HUDEP-2 (cell line): ENCODE data around the gene MTMR3.
A peak's percentile ranks its signal among the peaks of the same experiment; 100 is the strongest.

Source experiments
- DNase-seq, 76 experiments: peaks; one replicate each; lab custom pipeline; 2025; ENCODE audit not compliant: unreplicated experiment in 76 of 76; lab: John Stamatoyannopoulos, UW

The MTMR3 gene

DNA sequence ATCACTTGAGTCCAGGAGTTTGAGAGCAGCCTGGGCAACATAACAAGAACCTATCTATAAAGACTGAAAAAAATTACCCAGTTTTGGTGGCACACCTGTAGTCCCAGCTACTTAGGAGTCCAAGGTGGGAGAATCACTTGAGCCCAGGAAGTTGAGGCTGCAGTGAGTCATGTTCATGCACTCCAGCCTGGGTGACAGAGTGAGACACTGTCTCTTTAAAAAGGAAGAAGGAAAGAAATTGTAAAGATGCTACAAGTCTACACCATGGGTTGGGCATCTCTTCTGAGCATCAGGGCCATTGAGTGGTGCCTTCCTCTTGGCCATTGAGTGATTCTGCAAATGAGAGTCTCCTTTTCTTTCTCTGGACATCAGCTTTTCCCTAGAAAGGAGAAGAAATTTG, 15.7 kb upstream of the MTMR3 start:
- no peak for DNase-seq

DNA sequence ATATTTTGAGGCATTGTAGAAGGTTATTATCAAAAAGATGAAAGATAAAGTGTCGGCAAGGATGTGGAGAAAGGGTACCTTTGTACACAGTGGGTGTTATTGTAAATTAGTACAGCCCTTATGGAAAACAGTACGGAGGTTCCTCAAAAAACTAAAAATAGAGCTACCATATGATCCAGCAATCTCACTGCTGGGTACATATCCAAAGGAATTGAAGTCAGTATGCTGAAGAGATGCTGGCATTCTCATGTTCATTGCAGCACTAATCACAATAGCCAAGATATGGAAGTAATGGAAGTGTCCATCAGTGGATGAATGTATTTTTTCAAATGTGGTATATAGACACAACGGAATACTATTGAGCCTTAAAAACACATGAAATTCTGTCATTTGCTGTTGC, 15.1 kb upstream of the MTMR3 start:
- DNase-seq, result no peak

- DNase-seq, result no peak
Measured at GRCh38 chr22:29870574-29870973, 12.4 kb upstream of the MTMR3 start.

DNA sequence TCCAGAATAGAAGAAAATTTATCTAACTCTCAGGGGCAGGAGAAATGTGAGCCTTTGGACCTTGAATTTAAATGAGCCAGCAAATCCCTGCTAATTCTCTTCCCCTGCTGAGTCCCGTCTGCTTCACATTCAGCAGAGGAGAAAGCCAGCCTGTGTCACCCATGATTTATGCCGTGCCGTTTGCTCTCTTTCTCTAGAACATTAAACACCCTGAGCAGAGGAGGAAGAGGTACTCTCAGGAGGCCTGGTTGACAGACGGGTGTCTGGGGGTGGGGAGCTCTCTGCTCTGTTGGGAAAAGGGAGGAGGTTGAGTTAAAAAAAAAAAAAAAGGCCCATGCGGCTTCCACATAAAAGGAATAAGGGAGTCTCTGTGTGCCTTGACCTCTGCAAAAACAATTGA, 11.3 kb upstream of the MTMR3 start:
- no peak for DNase-seq

DNA sequence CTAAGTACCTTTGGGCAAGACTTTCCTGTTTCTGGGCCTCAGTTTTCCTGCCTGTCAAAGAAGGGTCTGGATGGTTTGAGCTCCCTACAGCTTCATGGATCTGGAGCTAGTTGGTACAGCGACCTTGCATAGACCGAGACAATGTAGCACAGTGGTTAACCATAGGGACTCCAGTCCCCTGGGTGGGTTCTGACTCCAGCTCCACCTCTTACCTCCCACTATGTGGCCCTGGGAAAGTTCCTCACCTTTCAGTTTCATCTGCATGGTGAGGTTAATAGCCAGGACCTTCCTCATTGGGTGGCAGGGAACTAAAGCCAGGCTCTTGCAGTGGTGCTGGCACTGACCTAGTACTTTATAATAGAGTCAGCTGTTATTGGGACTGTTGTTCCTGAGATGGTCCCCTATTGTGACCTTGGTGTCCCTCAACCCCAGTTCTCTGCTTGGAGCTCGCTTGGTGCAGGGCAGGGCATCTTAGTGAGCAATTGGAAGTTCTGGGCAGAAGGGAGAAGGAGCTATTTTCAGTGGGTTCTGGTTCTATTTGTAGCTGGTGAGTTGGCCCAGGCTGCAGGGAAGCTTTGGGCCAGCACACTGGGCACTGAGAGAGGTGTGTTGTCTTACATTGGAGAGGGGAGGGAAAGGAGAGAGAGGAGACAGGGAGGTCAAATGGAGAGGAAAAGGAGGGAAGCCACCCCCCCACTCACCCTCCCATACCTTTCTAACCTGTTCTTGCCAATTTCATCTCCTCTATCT, 10.7 kb upstream of the MTMR3 start:
- DNase-seq, result no peak

GRCh38 chr22:29872989-29873388, 10.0 kb upstream of the MTMR3 start:
- no peak for DNase-seq

GRCh38 chr22:29873943-29874342, 9.0 kb upstream of the MTMR3 start:
- DNase-seq, result no peak

GRCh38 chr22:29877620-29878019, 5.4 kb upstream of the MTMR3 start:
- no peak for DNase-seq

- no peak for DNase-seq
Measured at GRCh38 chr22:29879753-29880152, 3.2 kb upstream of the MTMR3 start.

DNA sequence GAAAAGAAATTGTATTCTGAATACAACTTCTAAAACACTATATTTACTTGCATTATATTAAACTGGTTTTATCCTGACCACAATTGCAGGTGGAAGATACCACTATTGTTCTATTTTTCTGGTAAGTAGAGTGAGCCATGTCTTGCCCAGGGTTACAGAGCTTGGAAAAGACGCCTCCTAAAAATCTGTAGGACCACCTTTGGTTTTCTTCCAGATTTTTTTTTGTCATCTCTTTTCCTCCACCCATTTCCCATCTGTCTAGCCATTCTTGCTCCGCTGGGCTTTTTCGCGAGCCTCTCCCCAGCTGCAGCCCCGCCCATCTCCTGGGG, 294 bp upstream of the MTMR3 start:
- no peak for DNase-seq

DNA sequence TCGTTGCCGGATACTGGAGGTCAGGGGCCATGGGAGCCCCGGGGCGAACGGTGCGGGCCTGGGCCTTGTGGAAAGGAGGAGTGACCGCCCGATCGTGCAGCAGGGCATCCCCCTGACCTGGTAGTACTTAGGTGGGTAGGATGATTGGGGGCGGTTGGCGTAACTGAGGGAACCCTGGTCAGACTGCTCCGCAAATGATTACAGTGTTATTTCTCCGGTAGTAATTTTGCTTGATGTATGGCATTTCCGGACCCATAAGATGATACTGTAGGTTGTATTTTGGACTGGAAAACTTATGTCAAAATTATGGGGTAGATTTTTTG, 762 bp downstream of the MTMR3 start:
- no peak for DNase-seq

DNA sequence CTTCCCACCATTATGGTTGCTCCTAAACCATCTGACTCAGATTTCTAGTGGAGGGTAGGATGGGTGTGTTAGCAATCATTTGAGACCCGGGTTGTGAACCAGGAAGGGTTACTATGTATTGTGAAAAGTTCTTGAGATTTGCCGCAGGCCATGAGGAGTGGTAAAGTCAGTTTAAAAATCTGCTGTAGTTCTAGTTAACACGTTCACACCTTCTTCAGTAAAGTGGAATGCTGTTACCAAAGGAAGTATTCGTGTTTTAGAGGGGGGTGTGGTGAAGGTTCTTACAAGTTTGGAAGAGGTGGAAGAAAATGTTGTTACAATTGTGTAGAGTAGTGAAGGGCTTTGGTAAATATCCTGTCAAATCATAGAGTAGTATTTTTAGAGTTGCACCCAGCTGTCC, 2.6 kb downstream of the MTMR3 start:
- DNase-seq, result no peak

DNA sequence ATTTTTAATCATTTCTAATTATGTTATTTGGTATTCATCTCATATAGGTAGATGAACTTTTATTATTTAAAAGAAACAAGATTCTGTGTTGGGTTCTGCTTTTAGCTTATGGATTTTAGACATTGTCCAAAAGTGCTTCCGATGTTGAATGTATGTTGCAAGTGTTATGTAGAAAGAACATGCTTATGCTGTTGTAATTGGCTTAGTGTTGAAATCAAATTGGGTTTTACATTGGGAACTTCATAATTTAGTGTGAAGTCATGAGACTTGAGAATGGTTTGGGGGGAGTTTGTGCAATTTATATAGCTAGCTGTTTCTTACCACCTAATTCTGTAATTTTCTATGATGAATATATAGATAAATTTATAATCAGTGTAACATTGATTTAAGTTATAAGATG, 3.6 kb downstream of the MTMR3 start:
- no peak for DNase-seq

DNA sequence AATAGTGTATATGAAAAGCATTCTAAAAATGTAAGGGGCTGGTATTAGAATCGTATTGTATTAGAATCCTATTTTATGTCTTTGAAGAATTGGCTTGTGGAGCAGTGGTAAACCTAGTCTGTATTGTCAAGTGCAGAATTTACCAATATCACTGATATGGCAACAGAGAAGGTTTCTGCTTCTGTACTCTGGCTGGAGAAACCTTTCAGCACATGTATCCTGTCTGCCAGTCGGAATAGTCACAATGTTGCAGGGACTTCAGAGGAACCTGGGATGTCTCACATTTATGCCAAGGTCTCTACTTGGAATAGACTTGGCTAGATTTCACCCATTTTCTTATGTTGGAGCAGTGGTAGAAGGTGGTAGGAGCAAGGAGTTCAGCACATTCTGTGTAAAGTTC, 4.4 kb downstream of the MTMR3 start:
- no peak for DNase-seq

GRCh38 chr22:29890760-29891159, 7.8 kb downstream of the MTMR3 start:
- no peak for DNase-seq

- DNase-seq, result no peak
Measured at GRCh38 chr22:29892315-29893156, 9.6 kb downstream of the MTMR3 start.

DNA sequence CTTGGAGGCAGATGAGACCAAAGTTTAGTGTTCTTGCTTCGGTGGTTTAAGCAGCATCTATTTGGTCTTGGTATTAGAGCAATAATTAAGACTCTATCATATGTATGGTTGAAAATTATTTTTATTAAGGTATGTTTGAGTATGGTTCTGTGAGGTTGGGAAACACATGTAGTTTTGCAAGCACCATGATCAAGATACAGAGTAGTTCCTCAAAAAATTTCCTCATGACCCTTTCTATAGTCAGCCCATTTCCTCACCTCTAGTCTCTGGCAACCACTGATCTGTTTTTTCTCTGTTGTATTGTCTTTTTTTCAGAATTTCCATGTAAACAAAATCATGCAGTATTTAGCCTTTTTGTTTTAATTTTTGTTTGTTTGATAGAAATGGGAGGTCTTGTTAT, 18.4 kb downstream of the MTMR3 start:
- no peak for DNase-seq

DNA sequence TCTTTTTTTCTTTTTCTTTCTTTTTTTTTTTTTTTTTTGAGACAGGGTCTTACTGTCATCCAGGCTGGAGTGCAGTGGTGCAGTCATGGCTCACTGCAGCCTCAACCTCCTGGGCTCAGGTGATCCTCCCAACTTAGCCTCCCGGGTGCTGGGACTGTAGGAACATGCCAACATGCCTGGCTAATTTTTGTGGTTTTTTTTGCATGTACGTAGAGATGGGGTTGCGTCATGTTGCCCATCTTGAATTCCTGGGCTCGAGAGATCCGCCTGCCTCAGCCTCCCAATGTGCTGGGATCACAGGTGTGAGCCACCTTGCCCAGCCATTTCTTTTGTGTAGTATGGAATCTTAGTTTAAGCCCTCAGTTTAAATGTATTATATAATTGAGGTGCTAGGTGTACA, 20.4 kb downstream of the MTMR3 start:
- no peak for DNase-seq

DNA sequence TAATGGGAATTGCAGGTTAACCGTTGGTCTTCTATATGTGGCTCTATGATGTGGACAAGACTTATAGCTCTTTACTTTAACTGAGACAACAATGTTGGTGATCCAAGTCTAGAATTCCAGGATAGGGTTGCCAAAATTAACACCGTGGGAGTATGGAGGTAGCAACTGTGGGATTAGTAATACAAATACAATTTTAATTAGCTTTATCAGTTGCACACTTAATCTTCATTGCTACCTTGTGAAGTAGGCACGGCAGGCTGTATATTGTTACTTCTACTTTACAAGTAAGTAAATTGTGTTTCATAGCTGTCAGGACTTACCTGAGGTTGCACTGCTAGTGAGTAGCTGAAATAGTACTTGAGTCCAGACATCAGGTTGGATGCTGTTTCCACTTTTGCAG, 21.0 kb downstream of the MTMR3 start:
- DNase-seq, result no peak

- DNase-seq, result peak in 75 of 76 experiments; percentile 14 to 93 (median 82)
Measured at GRCh38 chr22:29907753-29908515, 25.0 kb downstream of the MTMR3 start.

DNA sequence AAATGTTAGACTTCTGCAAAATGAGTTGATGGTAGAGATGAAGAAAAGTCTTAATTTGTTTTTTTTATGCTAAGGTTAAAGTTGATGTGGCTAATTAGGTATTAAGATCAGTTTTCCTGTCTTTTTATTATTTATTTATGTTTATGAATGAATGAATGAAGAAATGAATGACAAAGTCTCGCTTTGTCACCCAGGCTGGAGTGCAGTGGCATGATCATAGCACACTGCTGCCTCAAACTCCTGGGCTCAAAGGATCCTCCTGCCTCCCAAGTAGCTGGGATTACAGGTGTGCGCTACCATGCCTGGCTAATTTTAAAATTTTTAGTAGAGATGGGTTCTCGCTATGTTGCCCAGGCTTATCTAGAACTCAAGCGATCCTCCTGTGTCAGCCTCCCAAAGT, 29.2 kb downstream of the MTMR3 start:
- no peak for DNase-seq
